Measurements from ENCODE around the gene PLCD3.

- TF ChIP-seq CTCF (IDR thresholded peaks at IDR 0.05) (no peak), POLR2A (IDR thresholded peaks at IDR 0.05) (no peak)
Measured at GRCh38 chr17:45115871-45116270, 16.4 kb downstream of the PLCD3 start.

All from Peyer's patch (tissue), 4 donors.